Liver (tissue), 9 donors: ENCODE measurements around the gene M1AP. TPM values are rescaled to one million over a fixed set of nuclear protein-coding genes. Genes with fewer than 3 reads are reported as not detected.

Experiments
- DNase-seq: peaks from one replicate; pipeline ENCODE4 v3.0.0-alpha.2; 2017; ENCODE audit warnings: low spot score
- H3K27ac ChIP-seq, 2 donors: one replicate each; pipeline ENCODE4 v1.7.0; 2013; ENCODE audit warnings: inconsistent platforms in 2 of 2, low read length in 2 of 2, control low read depth in 1 of 2, low read depth in 1 of 2, mild to moderate bottlenecking in 1 of 2
- H3K27me3 ChIP-seq, 4 donors: one replicate each; pipeline versions ENCODE4 v1.6.1 to v1.7.0; 2013; ENCODE audit warnings: low read length in 3 of 4, inconsistent platforms in 1 of 4, mild to moderate bottlenecking in 1 of 4, moderate library complexity in 1 of 4; ENCODE audit not compliant: control insufficient read depth in 4 of 4, insufficient read depth in 4 of 4
- H3K36me3 ChIP-seq, 4 donors: one replicate each; pipeline versions ENCODE4 v1.6.1 to v1.7.0; 2013; ENCODE audit warnings: low read length in 3 of 4, mild to moderate bottlenecking in 3 of 4, low read depth in 1 of 4, moderate library complexity in 1 of 4; ENCODE audit not compliant: control insufficient read depth in 4 of 4, insufficient read depth in 3 of 4
- H3K4me1 ChIP-seq, 4 donors: one replicate each; pipeline versions ENCODE4 v1.6.1 to v1.7.0; 2013; ENCODE audit warnings: low read length in 3 of 4, mild to moderate bottlenecking in 3 of 4, moderate library complexity in 1 of 4; ENCODE audit not compliant: control insufficient read depth in 4 of 4, insufficient read depth in 4 of 4
- H3K4me3 ChIP-seq, 3 donors: one replicate each; pipeline versions ENCODE4 v1.6.1 to v1.7.0; 2013; ENCODE audit warnings: low read length in 3 of 3, control low read depth in 1 of 3, low read depth in 1 of 3, mild to moderate bottlenecking in 1 of 3
- H3K9ac ChIP-seq, 2 donors: one replicate each; pipeline ENCODE4 v1.7.0; 2013; ENCODE audit warnings: low read length in 2 of 2, mild to moderate bottlenecking in 2 of 2, moderate library complexity in 2 of 2, control low read depth in 1 of 2, low read depth in 1 of 2
- H3K9me3 ChIP-seq, 4 donors: one replicate each; pipeline versions ENCODE4 v1.6.1 to v1.7.0; 2013; ENCODE audit warnings: low read length in 3 of 4; ENCODE audit not compliant: control insufficient read depth in 4 of 4
- ATF3 ChIP-seq: IDR thresholded peaks from 2 replicates; pipeline ENCODE4 v1.6.1; 2016; ENCODE audit warnings: antibody characterized with exemption
- CTCF ChIP-seq: fragments of 150-350 bp; IDR thresholded peaks from 2 replicates; pipeline ENCODE4 v1.5.1; 2017; ENCODE audit warnings: improper control_type of control experiment, low read depth, low read length; ENCODE audit not compliant: missing input control
- EGR1 ChIP-seq, 2 donors: IDR thresholded peaks; 2 replicates each; pipeline ENCODE4 v1.6.1; 2016 to 2018; ENCODE audit warnings: antibody characterized with exemption in 2 of 2, low read depth in 2 of 2
- FOXA1 ChIP-seq: IDR thresholded peaks from 2 replicates; pipeline ENCODE4 v1.6.1; 2016; ENCODE audit warnings: antibody characterized with exemption
- FOXA2 ChIP-seq: IDR thresholded peaks from 2 replicates; pipeline ENCODE4 v1.6.1; 2016; ENCODE audit warnings: antibody characterized with exemption
- GABPA ChIP-seq, 2 donors: IDR thresholded peaks in 1 of 2; conservative IDR thresholded peaks in 1 of 2; 2 replicates each; pipeline ENCODE4 v1.6.1; 2016; ENCODE audit warnings: antibody characterized with exemption in 2 of 2, mild to moderate bottlenecking in 1 of 2, moderate library complexity in 1 of 2
- HNF4A ChIP-seq, 2 donors: conservative IDR thresholded peaks; 2 replicates each; pipeline ENCODE4 v1.6.1; 2016; ENCODE audit warnings: antibody characterized with exemption in 2 of 2, mild to moderate bottlenecking in 2 of 2
- HNF4G ChIP-seq: IDR thresholded peaks from 2 replicates; pipeline ENCODE4 v1.6.1; 2016; ENCODE audit warnings: antibody characterized with exemption
- JUND ChIP-seq, 2 donors: IDR thresholded peaks; 2 replicates each; pipeline ENCODE4 v1.6.1; 2016; ENCODE audit warnings: antibody characterized with exemption in 2 of 2
- MAX ChIP-seq: IDR thresholded peaks from 2 replicates; pipeline ENCODE4 v1.6.1; 2016; ENCODE audit warnings: antibody characterized with exemption
- NR2F2 ChIP-seq: IDR thresholded peaks from 2 replicates; pipeline ENCODE4 v1.6.1; 2016; ENCODE audit warnings: antibody characterized with exemption
- RAD21 ChIP-seq, 2 donors: IDR thresholded peaks; 2 replicates each; pipeline ENCODE4 v1.6.1; 2016; ENCODE audit warnings: antibody characterized with exemption in 2 of 2, mild to moderate bottlenecking in 2 of 2
- REST ChIP-seq: IDR thresholded peaks from 2 replicates; pipeline ENCODE4 v1.6.1; 2016; ENCODE audit warnings: antibody characterized with exemption, mild to moderate bottlenecking
- RXRA ChIP-seq, 2 donors: IDR thresholded peaks; 2 replicates each; pipeline ENCODE4 v1.6.1; 2017 to 2018; ENCODE audit warnings: antibody characterized with exemption in 2 of 2, mild to moderate bottlenecking in 1 of 2
- SP1 ChIP-seq: IDR thresholded peaks from 2 replicates; pipeline ENCODE4 v1.6.1; 2018; ENCODE audit warnings: antibody characterized with exemption, mild to moderate bottlenecking
- TAF1 ChIP-seq: conservative IDR thresholded peaks from 2 replicates; pipeline ENCODE4 v1.6.1; 2016; ENCODE audit warnings: antibody characterized with exemption, mild to moderate bottlenecking
- YY1 ChIP-seq: IDR thresholded peaks from 2 replicates; pipeline ENCODE4 v1.6.1; 2016; ENCODE audit warnings: antibody characterized with exemption, mild to moderate bottlenecking
- ZBTB33 ChIP-seq: IDR thresholded peaks from 2 replicates; pipeline ENCODE4 v1.6.1; 2016; ENCODE audit warnings: antibody characterized with exemption
- WGBS: extraction: QIAGEN DNeasy Blood & Tissue Kit; methylation state at CpG from one replicate; pipeline ENCODE4 v1.1.7; 2013; 5-methylcytosine and 5-hydroxymethylcytosine counted together
- polyA plus RNA-seq, 2 donors: library from polyadenylated mRNA; stranded (reverse) in 1 of 2; unstranded in 1 of 2; fragments of 200-250 nt in 1 of 2; fragments of >200 nt in 1 of 2; fragmentation: Nextera tagmentation in 1 of 2; extraction: Ambion mirVana in 1 of 2; gene quantifications; one replicate each; pipeline versions ENCODE4 v1.2.1 to v1.2.3, GENCODE V29; 2013 to 2015
- total RNA-seq, 2 donors: library from RNA; depleted of rRNA; stranded (reverse); fragments of >200 nt; gene quantifications; one replicate each; pipeline ENCODE4 v1.2.3, GENCODE V29; 2014
- donor health status: healthy.
- donor health status: healthy.
- donor health status: healthy.
- donor health status: healthy.
- donor health status: healthy.

M1AP gene
- total and polyA plus RNA-seq, 4 donors: under 0.01 to 0.38 (median 0.08) TPM

- WGBS: 61% methylated on average over 3 of the region's 3 CpGs
- no peaks in the 10 kb centered on the region for H3K4me1 ChIP-seq
- H3K9ac ChIP-seq: no peak overlapping the region
- no peaks in the 10 kb centered on the region for H3K36me3 ChIP-seq
- H3K4me3 ChIP-seq: no peak overlapping the region
- H3K27me3 ChIP-seq: peaks cover 0 to 8% (median 0%) of the 10 kb centered on the region in 4 donors
- DNase-seq: no peak
- no peak overlapping the region for H3K27ac ChIP-seq
- TF ChIP-seq YY1: no peak
- TF ChIP-seq RXRA (IDR thresholded peaks at IDR 0.05): no peak
- no peak for TF ChIP-seq HNF4G
- no peak for TF ChIP-seq RAD21 (IDR thresholded peaks at IDR 0.05)
- no peak for TF ChIP-seq ZBTB33
- TF ChIP-seq CTCF: no peak
- no peak for TF ChIP-seq FOXA1
- TF ChIP-seq JUND (IDR thresholded peaks at IDR 0.05): no peak
- TF ChIP-seq NR2F2: no peak
- no peak for TF ChIP-seq HNF4A (conservative IDR thresholded peaks at IDR 0.05)
- no peak for TF ChIP-seq FOXA2
- no peak for TF ChIP-seq TAF1
- TF ChIP-seq GABPA (IDR thresholded peaks at IDR 0.05 in 1 of 2, conservative IDR thresholded peaks at IDR 0.05 in 1 of 2): no peak
- no peak for TF ChIP-seq EGR1 (IDR thresholded peaks at IDR 0.05; ENCODE audit: low read depth in 2 of 2)
- no peak for TF ChIP-seq ATF3
- no peak for TF ChIP-seq MAX
- TF ChIP-seq SP1: no peak
- no peak for TF ChIP-seq REST
- H3K9me3 ChIP-seq: no peaks in the 10 kb centered on the region
These were observed 48.5 kb downstream of the M1AP start for GRCh38 chr2:74599676-74600075.
